Testis (tissue), 2 donors: ENCODE results near the gene RERE.

Source experiments
- CTCF ChIP-seq, 3 experiments: fragments of 450-650 bp in 2 of 3; fragments of 200-600 bp in 1 of 3; sonication (generic) in 1 of 3; IDR thresholded peaks; one replicate each; pipeline ENCODE4 v1.5.1; 2016 to 2019; ENCODE audit warnings: antibody characterized with exemption in 3 of 3, mild to moderate bottlenecking in 2 of 3, moderate library complexity in 1 of 3
- POLR2A ChIP-seq: fragments of 450-650 bp; IDR thresholded peaks from one replicate; pipeline ENCODE4 v1.6.1; 2017; ENCODE audit warnings: antibody characterized with exemption, mild to moderate bottlenecking, moderate library complexity

- TF ChIP-seq CTCF (IDR thresholded peaks at IDR 0.05) (no peak), POLR2A (no peak)
Observed at GRCh38 chr1:8602471-8603219, 214.8 kb downstream of the RERE start.
